Left ventricle myocardium inferior (tissue), 1 donor: Measurements from ENCODE around the gene ROPN1B. TPM values are rescaled to one million over a fixed set of nuclear protein-coding genes. Genes with fewer than 3 reads are reported as not detected.

Experiments
- total RNA-seq: library from RNA; stranded (reverse); fragmentation: NEBNext Ultra II Directional; extraction: Animal tissue kit (Norgen Biotek cat#: 25700); gene quantifications from one replicate; pipeline ENCODE4 v1.2.1, GENCODE V29; 2021
- donor health status: DM: no; HTN: yes; CAD: no; lungs with severe emphysema.

ROPN1B gene
- total RNA-seq, 1 donor from 2014 or later = 4.0 TPM

Other genes starting within 250 kb of the ROPN1B start
- gene SLC41A3, start 114.9 kb downstream of the ROPN1B start, total RNA-seq = 30.2 TPM
- gene ALDH1L1, start 211.4 kb downstream of the ROPN1B start, total RNA-seq = 24.3 TPM